Neural cell (in vitro differentiated cells): ENCODE data around the gene KCNIP3. TPM values are rescaled to one million over a fixed set of nuclear protein-coding genes. Genes with fewer than 3 reads are reported as not detected.

Experiments
- H2AFZ ChIP-seq: fragments of 200-600, 300-800 bp; sonication (generic), shearing (Covaris generic); 2 replicates; pipeline ENCODE4 v1.6.0; 2014; ENCODE audit warnings: low read depth, mild to moderate bottlenecking, antibody characterized with exemption, low read length, moderate library complexity
- H3F3A ChIP-seq: fragments of 200-600 bp; shearing (Covaris generic); 2 replicates; pipeline ENCODE4 v1.6.1; 2016; ENCODE audit warnings: mild to moderate bottlenecking, moderate library complexity, mixed read lengths, antibody characterized with exemption, low read length; ENCODE audit not compliant: insufficient read depth, poor library complexity, severe bottlenecking
- H3K27ac ChIP-seq: fragments of 200-600, 300-800 bp; sonication (generic), shearing (Covaris generic); 2 replicates; pipeline ENCODE4 v1.5.1; 2014; ENCODE audit warnings: mild to moderate bottlenecking, low read length, moderate library complexity
- H3K27me3 ChIP-seq: fragments of 300-800, 200-600 bp; sonication (generic), shearing (Covaris generic); 2 replicates; pipeline ENCODE4 v1.6.0; 2014; ENCODE audit warnings: mild to moderate bottlenecking, low read depth, low read length, moderate library complexity; ENCODE audit not compliant: insufficient read depth
- H3K36me3 ChIP-seq: fragments of 300-800, 200-600 bp; sonication (generic), shearing (Covaris generic); 2 replicates; pipeline ENCODE4 v1.5.1; 2014; ENCODE audit warnings: mild to moderate bottlenecking, antibody characterized with exemption, low read length, moderate library complexity; ENCODE audit not compliant: insufficient read depth
- H3K4me2 ChIP-seq: fragments of 300-800, 200-600 bp; sonication (generic), shearing (Covaris generic); 2 replicates; pipeline ENCODE4 v1.6.0; 2014; ENCODE audit warnings: mild to moderate bottlenecking, low read length
- H3K4me3 ChIP-seq: fragments of 300-800, 200-600 bp; sonication (generic), shearing (Covaris generic); 2 replicates; pipeline ENCODE4 v1.5.1; 2014; ENCODE audit warnings: mild to moderate bottlenecking, low read length, moderate library complexity
- H3K79me2 ChIP-seq: fragments of 200-600 bp; shearing (Covaris generic); replicated peaks from 2 replicates; pipeline ENCODE4 v1.6.0; 2014; ENCODE audit warnings: mild to moderate bottlenecking, low read length, moderate library complexity; ENCODE audit not compliant: insufficient read depth
- H3K9ac ChIP-seq: fragments of 300-800, 200-600 bp; sonication (generic), shearing (Covaris generic); 2 replicates; pipeline ENCODE4 v1.6.1; 2016; ENCODE audit warnings: mild to moderate bottlenecking, low read length, mixed read lengths
- H3K9me2 ChIP-seq: fragments of 200-600 bp; shearing (Covaris generic); 2 replicates; pipeline ENCODE4 v1.6.1; 2016; ENCODE audit warnings: mild to moderate bottlenecking, low read length, mixed read lengths; ENCODE audit not compliant: insufficient read depth
- H3K9me3 ChIP-seq: fragments of 200-600, 300-800 bp; sonication (generic), shearing (Covaris generic); 2 replicates; pipeline ENCODE4 v1.6.1; 2016; ENCODE audit warnings: mild to moderate bottlenecking, mixed run types, low read length, moderate library complexity, mixed read lengths
- H4K20me1 ChIP-seq: fragments of 200-600 bp; shearing (Covaris generic); 2 replicates; pipeline ENCODE4 v1.6.1; 2016; ENCODE audit warnings: mild to moderate bottlenecking, mixed run types; ENCODE audit not compliant: insufficient read depth
- EP300 ChIP-seq: fragments of 450-650 bp; conservative IDR thresholded peaks from 2 replicates; pipeline ENCODE4 v1.6.1; 2014; ENCODE audit warnings: antibody characterized with exemption, mild to moderate bottlenecking, moderate library complexity; ENCODE audit not compliant: poor library complexity, severe bottlenecking
- EZH2 ChIP-seq: fragments of 200-600, 300-800 bp; shearing (Covaris generic), sonication (generic); IDR thresholded peaks from 2 replicates; pipeline ENCODE4 v1.6.1; 2014; ENCODE audit warnings: antibody characterized with exemption, low read length, borderline replicate concordance, mild to moderate bottlenecking; ENCODE audit not compliant: insufficient read depth, poor library complexity, severe bottlenecking
- MXI1 ChIP-seq: fragments of 450-650 bp; conservative IDR thresholded peaks from 2 replicates; pipeline ENCODE4 v1.6.1; 2014; ENCODE audit warnings: antibody characterized with exemption, mild to moderate bottlenecking; ENCODE audit not compliant: poor library complexity, severe bottlenecking
- POLR2AphosphoS5 ChIP-seq: IDR thresholded peaks from 2 replicates; pipeline ENCODE4 v1.6.1; 2012
- RAD21 ChIP-seq: fragments of 450-650 bp; conservative IDR thresholded peaks from 2 replicates; pipeline ENCODE4 v1.6.1; 2014; ENCODE audit warnings: antibody characterized with exemption, mild to moderate bottlenecking, moderate library complexity
- SMC3 ChIP-seq: fragments of 450-650 bp; conservative IDR thresholded peaks from 2 replicates; pipeline ENCODE4 v1.6.1; 2014; ENCODE audit warnings: antibody characterized with exemption, mild to moderate bottlenecking, moderate library complexity; ENCODE audit not compliant: poor library complexity
- TAF1 ChIP-seq: IDR thresholded peaks from 2 replicates; pipeline ENCODE4 v1.6.1; 2012; ENCODE audit warnings: low read depth
- polyA plus RNA-seq: library from polyadenylated mRNA; depleted of rRNA; stranded (reverse); fragments of >200 nt; gene quantifications from 2 replicates; pipeline ENCODE4 v1.2.3, GENCODE V29; 2014
- TF ChIP-seq, protein P1 (sequence below): fragments of 450-650 bp; IDR thresholded peaks from 2 replicates; pipeline ENCODE4 v1.5.1; 2014; ENCODE audit warnings: antibody characterized with exemption, mild to moderate bottlenecking, moderate library complexity; ENCODE audit not compliant: poor library complexity, severe bottlenecking
- TF ChIP-seq, protein P2 (sequence below): IDR thresholded peaks from 2 replicates; pipeline ENCODE4 v1.6.1; 2012; ENCODE audit warnings: borderline replicate concordance

The KCNIP3 gene
- polyA plus RNA-seq, 1 donor from 2014 or later: not detected

DNA sequence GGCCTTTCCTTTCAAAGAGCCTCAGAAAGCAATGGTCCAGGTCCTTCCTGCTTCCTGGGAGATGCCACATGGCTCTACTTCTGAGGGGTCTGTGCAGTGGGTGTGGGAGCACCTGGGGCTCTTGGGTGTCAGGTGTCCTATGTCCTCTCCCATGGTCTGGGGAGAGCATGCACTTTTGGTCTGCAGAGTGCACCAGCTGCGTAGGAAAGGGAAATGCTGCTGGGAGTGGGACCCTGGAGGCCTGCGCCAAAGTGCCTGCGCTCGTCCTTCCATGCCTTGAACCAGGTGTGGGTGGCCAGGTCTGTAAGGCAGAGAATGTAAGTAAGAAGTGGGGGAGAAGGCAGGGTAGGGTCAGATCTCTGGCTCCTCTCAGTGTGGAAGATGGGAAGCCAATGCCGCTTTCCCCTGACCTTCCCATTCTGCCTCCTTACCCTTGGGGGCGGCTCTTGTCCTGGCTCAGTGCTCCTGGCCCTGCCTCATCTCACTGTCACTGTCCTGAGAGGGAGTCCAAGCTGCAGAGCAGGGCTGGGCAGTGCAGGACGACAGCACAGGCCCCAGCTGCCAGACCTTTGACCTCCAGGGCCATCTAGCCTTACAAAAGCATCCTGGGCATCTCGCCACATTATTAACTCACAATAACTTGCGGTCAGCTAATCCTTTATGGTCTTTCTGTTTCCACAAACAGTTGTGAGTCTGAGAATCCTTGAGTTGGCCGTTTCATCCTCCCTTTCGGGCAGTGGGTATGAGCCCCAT is 29.5 kb upstream of the KCNIP3 start:
- TF ChIP-seq POLR2AphosphoS5 (no peak), EZH2 (no peak), EP300 (no peak), SMC3 (no peak), TAF1 (no peak), MXI1 (no peak), RAD21 (no peak)
- TF ChIP-seq, protein P1, sequence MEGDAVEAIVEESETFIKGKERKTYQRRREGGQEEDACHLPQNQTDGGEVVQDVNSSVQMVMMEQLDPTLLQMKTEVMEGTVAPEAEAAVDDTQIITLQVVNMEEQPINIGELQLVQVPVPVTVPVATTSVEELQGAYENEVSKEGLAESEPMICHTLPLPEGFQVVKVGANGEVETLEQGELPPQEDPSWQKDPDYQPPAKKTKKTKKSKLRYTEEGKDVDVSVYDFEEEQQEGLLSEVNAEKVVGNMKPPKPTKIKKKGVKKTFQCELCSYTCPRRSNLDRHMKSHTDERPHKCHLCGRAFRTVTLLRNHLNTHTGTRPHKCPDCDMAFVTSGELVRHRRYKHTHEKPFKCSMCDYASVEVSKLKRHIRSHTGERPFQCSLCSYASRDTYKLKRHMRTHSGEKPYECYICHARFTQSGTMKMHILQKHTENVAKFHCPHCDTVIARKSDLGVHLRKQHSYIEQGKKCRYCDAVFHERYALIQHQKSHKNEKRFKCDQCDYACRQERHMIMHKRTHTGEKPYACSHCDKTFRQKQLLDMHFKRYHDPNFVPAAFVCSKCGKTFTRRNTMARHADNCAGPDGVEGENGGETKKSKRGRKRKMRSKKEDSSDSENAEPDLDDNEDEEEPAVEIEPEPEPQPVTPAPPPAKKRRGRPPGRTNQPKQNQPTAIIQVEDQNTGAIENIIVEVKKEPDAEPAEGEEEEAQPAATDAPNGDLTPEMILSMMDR: no peak
- TF ChIP-seq, protein P2, sequence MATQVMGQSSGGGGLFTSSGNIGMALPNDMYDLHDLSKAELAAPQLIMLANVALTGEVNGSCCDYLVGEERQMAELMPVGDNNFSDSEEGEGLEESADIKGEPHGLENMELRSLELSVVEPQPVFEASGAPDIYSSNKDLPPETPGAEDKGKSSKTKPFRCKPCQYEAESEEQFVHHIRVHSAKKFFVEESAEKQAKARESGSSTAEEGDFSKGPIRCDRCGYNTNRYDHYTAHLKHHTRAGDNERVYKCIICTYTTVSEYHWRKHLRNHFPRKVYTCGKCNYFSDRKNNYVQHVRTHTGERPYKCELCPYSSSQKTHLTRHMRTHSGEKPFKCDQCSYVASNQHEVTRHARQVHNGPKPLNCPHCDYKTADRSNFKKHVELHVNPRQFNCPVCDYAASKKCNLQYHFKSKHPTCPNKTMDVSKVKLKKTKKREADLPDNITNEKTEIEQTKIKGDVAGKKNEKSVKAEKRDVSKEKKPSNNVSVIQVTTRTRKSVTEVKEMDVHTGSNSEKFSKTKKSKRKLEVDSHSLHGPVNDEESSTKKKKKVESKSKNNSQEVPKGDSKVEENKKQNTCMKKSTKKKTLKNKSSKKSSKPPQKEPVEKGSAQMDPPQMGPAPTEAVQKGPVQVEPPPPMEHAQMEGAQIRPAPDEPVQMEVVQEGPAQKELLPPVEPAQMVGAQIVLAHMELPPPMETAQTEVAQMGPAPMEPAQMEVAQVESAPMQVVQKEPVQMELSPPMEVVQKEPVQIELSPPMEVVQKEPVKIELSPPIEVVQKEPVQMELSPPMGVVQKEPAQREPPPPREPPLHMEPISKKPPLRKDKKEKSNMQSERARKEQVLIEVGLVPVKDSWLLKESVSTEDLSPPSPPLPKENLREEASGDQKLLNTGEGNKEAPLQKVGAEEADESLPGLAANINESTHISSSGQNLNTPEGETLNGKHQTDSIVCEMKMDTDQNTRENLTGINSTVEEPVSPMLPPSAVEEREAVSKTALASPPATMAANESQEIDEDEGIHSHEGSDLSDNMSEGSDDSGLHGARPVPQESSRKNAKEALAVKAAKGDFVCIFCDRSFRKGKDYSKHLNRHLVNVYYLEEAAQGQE: no peak
- H3K27me3 ChIP-seq: no peaks in the 10 kb centered on the region
- H3K9me3 ChIP-seq: peaks cover 9% of the 10 kb centered on the region
- H2AFZ ChIP-seq: no peak overlapping the region
- H3K36me3 ChIP-seq: no peaks in the 10 kb centered on the region
- no peak overlapping the region for H3K4me2 ChIP-seq
- no peaks in the 10 kb centered on the region for H3K9me2 ChIP-seq
- H3F3A ChIP-seq: no peaks in the 10 kb centered on the region
- H4K20me1 ChIP-seq: no peaks in the 10 kb centered on the region
- H3K9ac ChIP-seq: no peak overlapping the region
- no peak overlapping the region for H3K27ac ChIP-seq
- no peak overlapping the region for H3K4me3 ChIP-seq
- no peaks in the 10 kb centered on the region for H3K79me2 ChIP-seq

DNA sequence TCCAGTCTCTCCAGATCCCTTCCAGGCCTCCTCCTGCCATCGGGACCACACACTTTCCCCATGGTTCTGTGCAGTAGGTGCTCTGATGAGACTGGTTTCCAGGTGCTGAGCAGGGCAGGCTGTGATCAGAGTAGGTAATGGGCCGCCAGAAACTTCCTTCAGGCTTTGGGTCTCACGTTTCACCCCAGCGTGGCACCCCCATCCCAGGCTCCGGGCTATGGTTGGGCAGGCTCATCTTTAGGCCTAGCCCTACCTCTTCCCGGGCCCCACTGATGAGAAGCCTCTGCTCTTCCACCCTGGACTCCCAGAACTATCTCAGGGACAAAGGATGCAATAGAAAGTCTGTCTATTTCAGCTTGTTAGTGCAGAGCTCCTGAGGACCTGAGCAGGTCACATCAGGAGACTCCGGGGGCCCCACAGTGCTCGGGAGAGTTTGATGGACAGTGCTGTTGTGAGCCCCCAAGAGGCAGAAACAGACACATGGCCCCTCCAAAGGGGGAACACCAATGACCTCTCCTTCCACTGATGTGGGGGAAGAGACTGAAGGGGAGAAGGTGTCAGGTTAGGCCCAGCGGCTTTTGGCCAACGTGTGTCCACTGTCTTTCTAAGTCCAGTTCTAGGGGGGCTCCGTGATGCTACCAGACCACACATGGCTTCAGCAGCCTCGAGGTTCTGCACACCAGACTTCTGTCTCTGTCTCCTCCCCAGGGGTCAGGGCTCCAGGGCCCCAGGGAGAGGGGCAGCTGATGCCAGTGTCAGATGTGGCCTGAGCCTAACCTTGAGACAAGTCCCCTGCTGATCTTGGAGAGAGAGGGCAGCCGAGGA is 28.7 kb upstream of the KCNIP3 start:
- H3K79me2 ChIP-seq: no peaks in the 10 kb centered on the region
- H3K27me3 ChIP-seq: no peaks in the 10 kb centered on the region
- no peaks in the 10 kb centered on the region for H3K9me2 ChIP-seq
- TF ChIP-seq POLR2AphosphoS5: no peak
- no peak for TF ChIP-seq EP300
- TF ChIP-seq, protein P2: no peak
- TF ChIP-seq EZH2: no peak
- no peak for TF ChIP-seq RAD21
- no peaks in the 10 kb centered on the region for H3K36me3 ChIP-seq
- no peak overlapping the region for H2AFZ ChIP-seq
- H3K4me3 ChIP-seq: no peak overlapping the region
- H3F3A ChIP-seq: no peaks in the 10 kb centered on the region
- peaks cover 9% of the 10 kb centered on the region for H3K9me3 ChIP-seq
- no peaks in the 10 kb centered on the region for H4K20me1 ChIP-seq
- no peak overlapping the region for H3K4me2 ChIP-seq
- no peak overlapping the region for H3K27ac ChIP-seq
- H3K9ac ChIP-seq: no peak overlapping the region
